Cardiac muscle cell (in vitro differentiated cells and primary cell): Measurements from ENCODE around the gene CAMK2G. TPM values are rescaled to one million over a fixed set of nuclear protein-coding genes. Genes with fewer than 3 reads are reported as not detected.

Source experiments
- DNase-seq, 2 donors: peaks; one replicate each; pipeline versions ENCODE4 v3.0.0 to v3.0.0-alpha.2; 2010 to 2017; ENCODE audit warnings: low read depth in 1 of 2, low spot score in 1 of 2
- H3K27ac ChIP-seq: fragments of 200-600 bp; sonication (generic); 2 replicates; pipeline ENCODE4 v1.5.1; 2016
- H3K27me3 ChIP-seq: fragments of 200-600 bp; sonication (generic); 2 replicates; pipeline ENCODE4 v1.6.0; 2016; ENCODE audit warnings: control low read depth
- H3K36me3 ChIP-seq: fragments of 200-600 bp; sonication (generic); 2 replicates; pipeline ENCODE4 v1.5.1; 2016; ENCODE audit warnings: control low read depth
- H3K4me1 ChIP-seq: fragments of 200-600 bp; sonication (generic); 2 replicates; pipeline ENCODE4 v1.8.1; 2017; ENCODE audit warnings: low read depth, mild to moderate bottlenecking, mixed run types
- H3K4me3 ChIP-seq: fragments of 200-600 bp; sonication (generic); 2 replicates; pipeline ENCODE4 v1.5.1; 2016; ENCODE audit warnings: mild to moderate bottlenecking
- H3K9me3 ChIP-seq: fragments of 200-600 bp; sonication (generic); 2 replicates; pipeline ENCODE4 v1.5.1; 2017; ENCODE audit warnings: low read depth, mild to moderate bottlenecking, control low read depth
- CTCF ChIP-seq: IDR thresholded peaks from 2 replicates; pipeline ENCODE4 v1.5.1; 2012; ENCODE audit warnings: low read depth, mild to moderate bottlenecking, low read length
- polyA plus RNA-seq: library from polyadenylated mRNA; unstranded; fragments of >200 nt; fragmentation: Nextera tagmentation; extraction: Ambion mirVana; gene quantifications from 2 replicates; pipeline ENCODE4 v1.2.1, GENCODE V29; 2016
- total RNA-seq: library from RNA; depleted of rRNA; stranded (reverse); fragments of >200 nt; gene quantifications from 2 replicates; pipeline ENCODE4 v1.2.3, GENCODE V29; 2016

Gene CAMK2G
- total and polyA plus RNA-seq, 2 experiments from 2014 or later, result 7.7 to 29.8 TPM

GRCh38 chr10:73774637-73775036, 99.7 kb downstream of the CAMK2G start:
- H3K27ac ChIP-seq, result peak overlapping the region; percentile 40
- no peaks in the 10 kb centered on the region for H3K27me3 ChIP-seq
- H3K9me3 ChIP-seq, result no peaks in the 10 kb centered on the region
- DNase-seq, result peak; percentile 56 to 64
- no peak for TF ChIP-seq CTCF
- H3K36me3 ChIP-seq, result peaks cover 24% of the 10 kb centered on the region
- H3K4me3 ChIP-seq, result peak overlapping the region; percentile 77
- peaks cover 9% of the 10 kb centered on the region for H3K4me1 ChIP-seq

GRCh38 chr10:73773152-73773879, 101.0 kb downstream of the CAMK2G start:
- H3K9me3 ChIP-seq, result no peaks in the 10 kb centered on the region
- DNase-seq, result peak in 1 of 2 donors; percentile 9
- peaks cover 28% of the 10 kb centered on the region for H3K36me3 ChIP-seq
- peaks cover 9% of the 10 kb centered on the region for H3K4me1 ChIP-seq
- H3K27me3 ChIP-seq, result no peaks in the 10 kb centered on the region
- no peak for TF ChIP-seq CTCF
- H3K4me3 ChIP-seq, result peak overlapping the region; percentile 77
- peak overlapping the region; percentile 90 for H3K27ac ChIP-seq

- no peaks in the 10 kb centered on the region for H3K9me3 ChIP-seq
- peaks cover 9% of the 10 kb centered on the region for H3K4me1 ChIP-seq
- no peaks in the 10 kb centered on the region for H3K27me3 ChIP-seq
- peak overlapping the region; percentile 77 for H3K4me3 ChIP-seq
- peak overlapping the region; percentile 90 for H3K27ac ChIP-seq
- H3K36me3 ChIP-seq, result peaks cover 35% of the 10 kb centered on the region
- peak; percentile 82 to 87 for DNase-seq
- TF ChIP-seq CTCF, result peak; percentile 16
Measured at GRCh38 chr10:73772281-73773151, 101.8 kb downstream of the CAMK2G start.

GRCh38 chr10:73771722-73772280, 102.6 kb downstream of the CAMK2G start:
- Histone ChIP-seq H3K4me3 (peak overlapping the region; percentile 77), H3K27me3 (no peaks in the 10 kb centered on the region), H3K36me3 (peaks cover 37% of the 10 kb centered on the region), H3K4me1 (peaks cover 9% of the 10 kb centered on the region), H3K9me3 (no peaks in the 10 kb centered on the region), H3K27ac (peak overlapping the region; percentile 90)
- DNase-seq, result peak; percentile 32 to 90
- no peak for TF ChIP-seq CTCF

GRCh38 chr10:73769396-73769795, 105.0 kb downstream of the CAMK2G start:
- Histone ChIP-seq H3K27me3 (no peaks in the 10 kb centered on the region), H3K36me3 (peaks cover 50% of the 10 kb centered on the region), H3K4me1 (no peaks in the 10 kb centered on the region)

More at GRCh38 chr10:73769396-73769795, 105.0 kb downstream of the CAMK2G start:
- no peak overlapping the region for H3K4me3 ChIP-seq
- H3K27ac ChIP-seq, result peak overlapping the region; percentile 90
- no peaks in the 10 kb centered on the region for H3K9me3 ChIP-seq
- no peak for TF ChIP-seq CTCF
- no peak for DNase-seq
